ENCODE measurements around the gene FUZ.

FUZ gene

GRCh38 chr19:49857838-49858087 is 44.7 kb upstream of the FUZ start:
- H3K23ac ChIP-seq (ENCODE audit: low read length): no peak overlapping the region
- H2BK5ac ChIP-seq (ENCODE audit: low read depth, low read length, poor library complexity): no peak overlapping the region
- no peak overlapping the region for H2AK5ac ChIP-seq (ENCODE audit: low read length)
- H2BK12ac ChIP-seq (ENCODE audit: low read length): no peak overlapping the region
- peaks cover 0 to 9% of the 10 kb centered on the region in 2 experiments for H3K4me1 ChIP-seq (ENCODE audit: control insufficient read depth in 1 of 2, insufficient read depth in 2 of 2, low read length in 2 of 2)
- no peak overlapping the region for H3K4ac ChIP-seq (ENCODE audit: low read depth, low read length)
- no peak overlapping the region for H3K4me3 ChIP-seq (ENCODE audit: low read depth, low read length)
- no peak overlapping the region for H2BK120ac ChIP-seq (ENCODE audit: insufficient read depth, low read length, poor library complexity)
- H4K91ac ChIP-seq (ENCODE audit: low read depth, low read length): no peak overlapping the region
- H3K79me1 ChIP-seq (ENCODE audit: low read length): no peaks in the 10 kb centered on the region
- no peak overlapping the region for H4K8ac ChIP-seq (ENCODE audit: low read depth, low read length)
- H2AFZ ChIP-seq (ENCODE audit: insufficient read depth, low read length, poor library complexity): no peak overlapping the region
- WGBS (ENCODE audit: extremely low coverage, insufficient coverage, insufficient read length): no CpG with 5 or more reads among the region's 5 CpGs
- DNase-seq: no peak
- H3K18ac ChIP-seq (ENCODE audit: low read length): no peak overlapping the region
- no peak overlapping the region for H4K12ac ChIP-seq (ENCODE audit: low read depth, low read length)
- no peak overlapping the region for H3K14ac ChIP-seq (ENCODE audit: low read length)
- H3K36me3 ChIP-seq (ENCODE audit: control insufficient read depth in 1 of 2, insufficient read depth in 2 of 2, low read length in 2 of 2): peaks cover 79 to 85% of the 10 kb centered on the region in 2 experiments
- H3K9ac ChIP-seq (ENCODE audit: low read length): no peak overlapping the region
- H3K4me2 ChIP-seq (ENCODE audit: low read length): no peak overlapping the region
- no peaks in the 10 kb centered on the region for H3K9me3 ChIP-seq (ENCODE audit: insufficient read depth, low read depth, low read length)
- H3K27ac ChIP-seq (ENCODE audit: low read depth, low read length): no peak overlapping the region
- H3K79me2 ChIP-seq (ENCODE audit: control insufficient read depth, insufficient read depth, low read length, poor library complexity): peaks cover 2% of the 10 kb centered on the region
- no peaks in the 10 kb centered on the region for H3K27me3 ChIP-seq (ENCODE audit: insufficient read depth, low read length)

GRCh38 chr19:49857061-49857837 is 44.2 kb upstream of the FUZ start:
- DNase-seq: no peak
- Histone ChIP-seq H3K79me2 (ENCODE audit: control insufficient read depth, insufficient read depth, low read length, poor library complexity) (peaks cover 3% of the 10 kb centered on the region), H3K79me1 (ENCODE audit: low read length) (no peaks in the 10 kb centered on the region), H2BK5ac (ENCODE audit: low read depth, low read length, poor library complexity) (no peak overlapping the region), H3K9ac (ENCODE audit: low read length) (no peak overlapping the region), H3K4me3 (ENCODE audit: low read depth, low read length) (no peak overlapping the region), H4K8ac (ENCODE audit: low read depth, low read length) (no peak overlapping the region), H3K27me3 (ENCODE audit: insufficient read depth, low read length) (no peaks in the 10 kb centered on the region), H2BK12ac (ENCODE audit: low read length) (no peak overlapping the region), H3K4ac (ENCODE audit: low read depth, low read length) (no peak overlapping the region), H3K14ac (ENCODE audit: low read length) (no peak overlapping the region), H3K9me3 (ENCODE audit: insufficient read depth, low read depth, low read length) (no peaks in the 10 kb centered on the region), H2BK120ac (ENCODE audit: insufficient read depth, low read length, poor library complexity) (no peak overlapping the region), H3K27ac (ENCODE audit: low read depth, low read length) (no peak overlapping the region), H3K4me2 (ENCODE audit: low read length) (no peak overlapping the region), H4K91ac (ENCODE audit: low read depth, low read length) (no peak overlapping the region), H3K18ac (ENCODE audit: low read length) (no peak overlapping the region), H2AFZ (ENCODE audit: insufficient read depth, low read length, poor library complexity) (no peak overlapping the region), H3K36me3 (ENCODE audit: control insufficient read depth in 1 of 2, insufficient read depth in 2 of 2, low read length in 2 of 2) (peaks cover 76 to 81% of the 10 kb centered on the region in 2 experiments), H4K12ac (ENCODE audit: low read depth, low read length) (no peak overlapping the region), H3K23ac (ENCODE audit: low read length) (no peak overlapping the region), H2AK5ac (ENCODE audit: low read length) (no peak overlapping the region), H3K4me1 (ENCODE audit: control insufficient read depth in 1 of 2, insufficient read depth in 2 of 2, low read length in 2 of 2) (peaks cover 1 to 12% of the 10 kb centered on the region in 2 experiments)
- WGBS (ENCODE audit: extremely low coverage, insufficient coverage, insufficient read length): no CpG with 5 or more reads among the region's 26 CpGs

DNA sequence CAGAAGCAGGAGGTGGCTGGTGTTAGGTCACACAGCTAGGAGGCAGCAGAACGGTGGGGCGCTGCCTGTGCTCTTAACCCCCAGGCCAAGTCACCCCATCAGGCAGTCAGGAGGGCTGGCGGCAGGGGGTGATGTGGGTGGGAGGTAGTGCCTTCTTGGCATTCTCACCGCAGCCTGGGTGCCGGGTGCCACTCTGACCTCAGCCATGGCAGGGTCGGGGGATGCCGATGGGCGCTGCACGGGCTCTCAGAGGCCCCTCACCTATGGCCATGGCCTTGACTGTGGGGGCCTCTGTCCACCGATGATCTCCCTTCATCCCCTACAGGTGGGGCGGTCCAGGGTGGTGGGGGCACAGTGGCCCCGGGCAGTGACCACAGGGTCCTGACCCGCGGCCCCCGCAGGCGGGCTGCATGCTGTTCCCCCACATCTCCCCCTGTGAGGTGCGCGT is 43.5 kb upstream of the FUZ start:
- Histone ChIP-seq H3K18ac (ENCODE audit: low read length) (no peak overlapping the region), H2BK120ac (ENCODE audit: insufficient read depth, low read length, poor library complexity) (no peak overlapping the region), H3K4me1 (ENCODE audit: control insufficient read depth in 1 of 2, insufficient read depth in 2 of 2, low read length in 2 of 2) (peaks cover 4 to 15% of the 10 kb centered on the region in 2 experiments), H3K79me2 (ENCODE audit: control insufficient read depth, insufficient read depth, low read length, poor library complexity) (peaks cover 9% of the 10 kb centered on the region), H2BK5ac (ENCODE audit: low read depth, low read length, poor library complexity) (no peak overlapping the region), H4K8ac (ENCODE audit: low read depth, low read length) (no peak overlapping the region), H3K36me3 (ENCODE audit: control insufficient read depth in 1 of 2, insufficient read depth in 2 of 2, low read length in 2 of 2) (peaks cover 75 to 78% of the 10 kb centered on the region in 2 experiments), H3K9me3 (ENCODE audit: insufficient read depth, low read depth, low read length) (no peaks in the 10 kb centered on the region), H3K4ac (ENCODE audit: low read depth, low read length) (no peak overlapping the region), H3K27me3 (ENCODE audit: insufficient read depth, low read length) (no peaks in the 10 kb centered on the region), H3K4me3 (ENCODE audit: low read depth, low read length) (no peak overlapping the region), H3K79me1 (ENCODE audit: low read length) (no peaks in the 10 kb centered on the region), H3K4me2 (ENCODE audit: low read length) (no peak overlapping the region), H2BK12ac (ENCODE audit: low read length) (no peak overlapping the region), H3K23ac (ENCODE audit: low read length) (no peak overlapping the region), H2AFZ (ENCODE audit: insufficient read depth, low read length, poor library complexity) (no peak overlapping the region), H2AK5ac (ENCODE audit: low read length) (no peak overlapping the region), H3K14ac (ENCODE audit: low read length) (no peak overlapping the region), H4K91ac (ENCODE audit: low read depth, low read length) (no peak overlapping the region), H4K12ac (ENCODE audit: low read depth, low read length) (no peak overlapping the region), H3K9ac (ENCODE audit: low read length) (no peak overlapping the region), H3K27ac (ENCODE audit: low read depth, low read length) (no peak overlapping the region)
- no peak for DNase-seq
- WGBS (ENCODE audit: extremely low coverage, insufficient coverage, insufficient read length): no CpG with 5 or more reads among the region's 18 CpGs

GRCh38 chr19:49855676-49856573 is 42.8 kb upstream of the FUZ start:
- Histone ChIP-seq H2BK120ac (ENCODE audit: insufficient read depth, low read length, poor library complexity) (no peak overlapping the region), H3K23ac (ENCODE audit: low read length) (no peak overlapping the region), H4K91ac (ENCODE audit: low read depth, low read length) (no peak overlapping the region), H4K8ac (ENCODE audit: low read depth, low read length) (no peak overlapping the region), H2AFZ (ENCODE audit: insufficient read depth, low read length, poor library complexity) (no peak overlapping the region), H3K27me3 (ENCODE audit: insufficient read depth, low read length) (no peaks in the 10 kb centered on the region), H3K4me2 (ENCODE audit: low read length) (no peak overlapping the region), H3K4ac (ENCODE audit: low read depth, low read length) (no peak overlapping the region), H2BK5ac (ENCODE audit: low read depth, low read length, poor library complexity) (no peak overlapping the region), H3K27ac (ENCODE audit: low read depth, low read length) (no peak overlapping the region), H4K12ac (ENCODE audit: low read depth, low read length) (no peak overlapping the region), H3K79me2 (ENCODE audit: control insufficient read depth, insufficient read depth, low read length, poor library complexity) (peaks cover 10% of the 10 kb centered on the region), H3K9ac (ENCODE audit: low read length) (no peak overlapping the region), H3K14ac (ENCODE audit: low read length) (no peak overlapping the region), H2BK12ac (ENCODE audit: low read length) (no peak overlapping the region), H3K36me3 (ENCODE audit: control insufficient read depth in 1 of 2, insufficient read depth in 2 of 2, low read length in 2 of 2) (peaks cover 69 to 71% of the 10 kb centered on the region in 2 experiments), H3K79me1 (ENCODE audit: low read length) (peaks cover 4% of the 10 kb centered on the region), H3K18ac (ENCODE audit: low read length) (no peak overlapping the region), H3K4me1 (ENCODE audit: control insufficient read depth in 1 of 2, insufficient read depth in 2 of 2, low read length in 2 of 2) (peaks cover 4 to 15% of the 10 kb centered on the region in 2 experiments), H2AK5ac (ENCODE audit: low read length) (no peak overlapping the region), H3K9me3 (ENCODE audit: insufficient read depth, low read depth, low read length) (no peaks in the 10 kb centered on the region), H3K4me3 (ENCODE audit: low read depth, low read length) (no peak overlapping the region)
- WGBS (ENCODE audit: extremely low coverage, insufficient coverage, insufficient read length): no CpG with 5 or more reads among the region's 21 CpGs
- no peak for DNase-seq

Data from trophoblast cell (in vitro differentiated cells and primary cell).